CD4-positive, alpha-beta T cell treated with Interferon alpha-2 for 1 hour (primary cell): ENCODE measurements around the gene WDR70.
A peak's percentile ranks its signal among the peaks of the same experiment; 100 is the strongest.
"Not testable (repeated sequence)": the region's sequence is repeated elsewhere in the genome, so short reads cannot be mapped to it uniquely, and the experiment has no call there.

ENCODE experiments used
- DNase-seq, 2 donors: peaks; one replicate each; pipeline ENCODE4 v3.0.0-alpha.2; 2020 to 2022

WDR70 gene

DNA sequence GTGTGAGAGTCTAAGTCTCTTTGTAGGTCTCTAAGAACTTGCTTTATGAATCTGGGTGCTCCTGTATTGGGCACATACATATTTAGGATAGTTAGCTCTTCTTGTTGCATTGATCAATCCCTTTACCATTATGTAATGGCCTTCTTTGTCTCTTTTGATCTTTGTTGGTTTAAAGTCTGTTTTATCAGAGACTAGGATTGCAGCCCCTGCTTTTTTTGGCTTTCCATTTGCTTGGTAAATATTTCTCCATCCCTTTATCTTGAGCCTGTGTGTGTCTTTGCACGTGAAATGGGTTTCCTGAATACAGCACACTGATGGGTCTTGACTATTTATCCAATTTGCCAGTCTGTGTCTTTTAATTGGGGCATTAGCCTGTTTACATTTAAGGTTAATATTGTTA lies 275.4 kb downstream of the WDR70 start:
- not testable (repeated sequence) for DNase-seq

- DNase-seq: no peak
These were observed 277.9 kb downstream of the WDR70 start for GRCh38 chr5:37657046-37657445.

GRCh38 chr5:37658440-37658839 lies 279.3 kb downstream of the WDR70 start:
- DNase-seq: no peak

DNA sequence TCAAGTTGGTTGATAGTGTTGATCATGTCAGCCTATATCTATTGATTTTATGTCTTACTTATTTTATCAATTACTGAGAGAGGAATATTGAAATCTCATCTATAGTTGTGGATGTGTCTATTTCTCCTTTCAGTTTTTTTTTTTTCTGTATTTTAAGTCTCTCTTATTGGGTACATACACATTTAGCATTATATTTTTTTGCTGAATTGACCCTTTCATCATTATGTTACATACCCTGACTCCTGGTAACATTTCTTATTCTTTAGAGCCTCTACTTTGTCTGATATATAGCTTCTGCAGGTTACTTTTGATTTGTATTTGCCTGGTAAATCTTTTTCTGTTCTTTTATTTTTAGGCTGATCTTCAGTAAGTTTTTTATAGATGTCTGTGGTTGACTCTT lies 281.2 kb downstream of the WDR70 start:
- no peak for DNase-seq

DNA sequence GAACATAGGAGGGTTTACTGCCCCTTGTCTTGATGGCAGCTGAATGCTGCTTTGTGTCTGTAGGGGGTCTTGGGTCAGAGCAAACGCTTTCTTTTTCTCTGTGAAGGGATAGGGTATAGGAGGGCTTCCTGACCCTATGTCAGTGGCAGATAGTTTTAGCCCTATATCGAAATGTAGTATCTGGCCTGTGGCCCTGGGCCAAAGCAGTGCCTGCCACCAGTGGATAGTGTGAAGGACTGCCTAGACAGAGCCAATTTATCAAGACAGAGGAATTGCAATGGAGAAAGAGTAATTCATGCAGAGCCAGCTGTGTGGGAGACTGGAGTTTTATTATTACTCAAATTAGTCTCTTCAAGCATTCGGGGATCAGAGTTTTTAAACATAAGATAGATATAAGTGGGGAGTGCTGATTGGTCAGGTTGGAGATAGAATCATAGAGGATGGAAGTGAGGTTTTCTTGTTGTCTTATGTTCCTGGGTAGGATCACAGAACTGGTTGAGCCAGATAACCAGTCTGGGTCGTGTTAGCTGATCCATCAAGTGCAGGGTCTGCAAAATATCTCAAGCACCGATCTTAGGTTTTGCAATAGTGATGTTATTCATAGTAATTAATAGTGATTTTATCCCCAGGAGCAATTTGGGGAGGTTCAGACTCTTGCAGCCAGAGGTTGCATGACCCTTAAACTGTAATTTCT lies 282.3 kb downstream of the WDR70 start:
- DNase-seq: no peak

GRCh38 chr5:37661951-37662350 lies 282.8 kb downstream of the WDR70 start:
- no peak for DNase-seq

DNA sequence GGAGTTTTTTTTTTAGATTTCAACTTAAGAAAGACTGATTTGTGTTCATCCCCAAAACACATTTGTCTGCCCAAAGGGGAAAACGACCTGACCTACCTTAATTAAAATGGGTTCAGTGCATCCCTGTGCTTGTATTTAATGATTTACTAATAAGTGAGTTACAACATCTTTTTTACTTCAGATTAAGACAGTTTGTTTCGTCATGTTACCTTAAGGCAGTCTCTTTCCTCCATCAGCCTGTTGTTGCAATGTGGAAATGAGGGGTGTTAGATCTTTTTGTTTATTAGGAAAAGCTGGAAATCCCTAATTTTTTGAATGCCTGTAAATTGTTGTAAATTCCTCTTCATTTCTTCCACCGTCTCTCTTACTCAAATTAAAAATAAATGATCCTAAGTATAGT lies 283.2 kb downstream of the WDR70 start:
- DNase-seq: no peak

GRCh38 chr5:37662789-37663485 lies 283.8 kb downstream of the WDR70 start:
- no peak for DNase-seq

GRCh38 chr5:37663538-37663937 lies 284.4 kb downstream of the WDR70 start:
- DNase-seq: no peak

- no peak for DNase-seq
These were observed 285.4 kb downstream of the WDR70 start for GRCh38 chr5:37664551-37664950.

GRCh38 chr5:37665272-37665671 lies 286.2 kb downstream of the WDR70 start:
- no peak for DNase-seq

DNA sequence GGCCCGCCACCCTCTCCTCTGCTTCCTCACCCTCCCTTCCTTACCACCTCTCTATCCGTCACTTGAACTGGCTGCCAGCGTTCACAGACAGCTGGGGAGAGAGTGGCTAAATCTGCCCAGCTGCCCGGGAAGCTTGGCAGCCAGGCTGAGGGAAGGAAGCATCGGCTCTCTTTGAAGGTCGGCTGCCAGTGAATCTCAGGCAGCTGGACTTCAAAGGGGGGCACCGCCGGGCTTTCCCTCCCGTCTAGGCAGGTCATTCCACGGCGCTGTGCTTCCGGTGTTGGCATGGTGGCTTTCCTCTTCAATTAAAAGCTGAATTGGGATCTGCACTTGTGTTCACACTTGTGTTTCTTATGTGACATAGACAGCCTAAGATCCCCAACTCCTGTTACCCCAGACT lies 286.8 kb downstream of the WDR70 start:
- DNase-seq: no peak

- DNase-seq: no peak
These were observed 288.3 kb downstream of the WDR70 start for GRCh38 chr5:37667430-37667829.

- DNase-seq: no peak
These were observed 288.7 kb downstream of the WDR70 start for GRCh38 chr5:37667846-37668245.

GRCh38 chr5:37668524-37669047 lies 289.5 kb downstream of the WDR70 start:
- DNase-seq: no peak

DNA sequence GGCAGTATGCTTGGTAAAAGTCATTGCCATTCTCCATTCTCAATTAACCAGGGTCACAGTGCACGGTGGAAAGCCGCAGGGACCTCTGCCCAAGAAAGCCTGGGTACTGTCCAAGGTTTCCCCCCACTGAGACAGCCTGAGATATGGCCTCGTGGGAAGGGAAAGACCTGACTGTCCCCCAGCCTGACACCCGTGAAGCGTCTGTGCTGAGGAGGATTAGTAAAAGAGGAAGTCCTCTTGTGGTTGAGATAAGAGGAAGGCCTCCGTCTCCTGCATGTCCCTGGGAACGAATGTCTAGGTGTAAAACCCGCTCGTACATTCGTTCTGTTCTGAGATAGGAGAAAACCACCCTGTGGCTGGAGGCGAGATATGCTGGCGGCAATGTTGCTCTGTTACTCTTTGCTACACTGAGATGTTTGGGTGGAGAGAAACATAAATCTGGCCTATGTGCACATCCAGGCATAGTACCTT lies 293.0 kb downstream of the WDR70 start:
- DNase-seq: peak; percentile 16 to 21

- not testable (repeated sequence) for DNase-seq
These were observed 295.2 kb downstream of the WDR70 start for GRCh38 chr5:37674361-37674760.

DNA sequence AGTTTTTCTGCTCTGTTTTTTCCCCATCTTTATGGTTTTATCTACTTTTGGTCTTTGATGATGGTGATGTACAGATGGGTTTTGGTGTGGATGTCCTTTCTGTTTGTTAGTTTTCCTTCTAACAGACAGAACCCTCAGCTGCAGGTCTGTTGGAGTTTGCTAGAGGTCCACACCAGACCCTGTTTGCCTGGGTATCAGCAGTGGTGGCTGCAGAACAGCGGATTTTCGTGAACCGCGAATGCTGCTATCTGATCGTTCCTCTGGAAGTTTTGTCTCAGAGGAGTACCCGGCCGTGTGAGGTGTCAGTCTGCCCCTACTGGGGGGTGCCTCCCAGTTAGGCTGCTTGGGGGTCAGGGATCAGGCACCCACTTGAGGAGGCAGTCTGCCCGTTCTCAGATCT lies 300.2 kb downstream of the WDR70 start:
- not testable (repeated sequence) for DNase-seq

DNA sequence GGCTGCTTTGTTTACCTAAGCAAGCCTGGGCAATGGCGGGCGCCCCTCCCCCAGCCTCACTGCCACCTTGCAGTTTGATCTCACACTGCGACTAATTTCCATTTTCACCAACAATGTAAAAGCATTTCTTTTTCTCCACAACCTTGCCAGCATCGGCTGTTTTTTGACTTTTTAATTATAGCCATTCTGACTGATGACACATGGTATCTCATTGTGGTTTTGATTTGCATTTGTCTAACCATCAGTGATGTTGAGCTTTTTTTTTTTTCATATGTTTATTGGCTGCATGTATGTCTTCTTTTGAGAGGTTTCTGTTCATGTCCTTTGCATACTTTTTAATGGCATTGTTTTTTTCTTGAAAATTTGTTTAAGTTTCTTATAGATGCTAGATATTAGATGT lies 300.8 kb downstream of the WDR70 start:
- not testable (repeated sequence) for DNase-seq

- no peak for DNase-seq
These were observed 304.0 kb downstream of the WDR70 start for GRCh38 chr5:37683072-37683471.

GRCh38 chr5:37685211-37685610 lies 306.1 kb downstream of the WDR70 start:
- DNase-seq: no peak

- DNase-seq: no peak
These were observed 306.7 kb downstream of the WDR70 start for GRCh38 chr5:37685816-37686215.

GRCh38 chr5:37688925-37689324 lies 309.8 kb downstream of the WDR70 start:
- DNase-seq: not testable (repeated sequence)

GRCh38 chr5:37694333-37694732 lies 315.2 kb downstream of the WDR70 start:
- DNase-seq: not testable (repeated sequence)
